GM12878 (cell line): ENCODE data around the gene MCUB.
"Not testable (repeated sequence)": the region's sequence is repeated elsewhere in the genome, so short reads cannot be mapped to it uniquely, and the experiment has no call there.

Source experiments
- BRCA1 ChIP-seq: IDR thresholded peaks from 2 replicates; pipeline ENCODE4 v1.6.1; 2011; ENCODE audit warnings: low read depth, low read length, improper control_type of control experiment
- CTCF ChIP-seq, 3 experiments: IDR thresholded peaks in 2 of 3; conservative IDR thresholded peaks in 1 of 3; 2 replicates each; pipeline ENCODE4 v1.5.1; 2011; ENCODE audit warnings: low read depth in 3 of 3, low read length in 3 of 3, mild to moderate bottlenecking in 3 of 3, control low read depth in 2 of 3, moderate library complexity in 2 of 3, inconsistent platforms in 1 of 3, mixed read lengths in 1 of 3; ENCODE audit not compliant: control insufficient read depth in 2 of 3, insufficient read depth in 1 of 3; ENCODE audit errors: extremely low read depth in 1 of 3
- JUND ChIP-seq: IDR thresholded peaks from 2 replicates; pipeline ENCODE4 v1.6.1; 2012; ENCODE audit warnings: low read depth, mild to moderate bottlenecking, low read length, improper control_type of control experiment, moderate library complexity
- NFXL1 ChIP-seq: fragments of 450-650 bp; IDR thresholded peaks from 2 replicates; pipeline ENCODE4 v1.6.1; 2017; ENCODE audit warnings: antibody characterized with exemption, mild to moderate bottlenecking, borderline replicate concordance
- RB1 ChIP-seq: fragments of 450-650 bp; formaldehyde crosslinking; IDR thresholded peaks from 2 replicates; pipeline ENCODE4 v1.6.1; 2017; ENCODE audit warnings: mild to moderate bottlenecking, borderline replicate concordance
- RFX5 ChIP-seq: IDR thresholded peaks from 2 replicates; pipeline ENCODE4 v1.6.1; 2011; ENCODE audit warnings: low read depth, low read length, improper control_type of control experiment
- SIN3A ChIP-seq: IDR thresholded peaks from 2 replicates; pipeline ENCODE4 v1.6.1; 2012; ENCODE audit warnings: low read depth, low read length, improper control_type of control experiment
- YY1 ChIP-seq: IDR thresholded peaks from 2 replicates; pipeline ENCODE4 v1.6.1; 2011; ENCODE audit warnings: low read depth, mild to moderate bottlenecking, low read length

- TF ChIP-seq CTCF (IDR thresholded peaks at IDR 0.05 in 2 of 3, conservative IDR thresholded peaks at IDR 0.05 in 1 of 3; ENCODE audit: control insufficient read depth in 2 of 3, extremely low read depth in 1 of 3, insufficient read depth in 1 of 3, low read depth in 3 of 3, low read length in 3 of 3); NFXL1; JUND; SIN3A; YY1; RB1; BRCA1; RFX5: not testable (repeated sequence)
These were observed 46.7 kb upstream of the MCUB start for GRCh38 chr4:109513368-109513767.
